Muscle layer of duodenum (tissue), 2 donors: ENCODE data around the gene TPSD1.

Experiments used
- H3K27ac ChIP-seq: one replicate; pipeline ENCODE4 v1.7.0; 2013; ENCODE audit warnings: mild to moderate bottlenecking, low read length
- H3K27me3 ChIP-seq: one replicate; pipeline ENCODE4 v1.7.0; 2013; ENCODE audit warnings: low read depth, mild to moderate bottlenecking, control low read depth, low read length
- H3K36me3 ChIP-seq, 2 donors: one replicate each; pipeline ENCODE4 v1.7.0; 2013; ENCODE audit warnings: low read length in 2 of 2, control low read depth in 1 of 2, mild to moderate bottlenecking in 1 of 2; ENCODE audit not compliant: insufficient read depth in 2 of 2, control insufficient read depth in 1 of 2
- H3K4me1 ChIP-seq, 2 donors: one replicate each; pipeline ENCODE4 v1.7.0; 2013; ENCODE audit warnings: low read length in 2 of 2, mild to moderate bottlenecking in 2 of 2, control low read depth in 1 of 2, moderate library complexity in 1 of 2; ENCODE audit not compliant: insufficient read depth in 2 of 2, control insufficient read depth in 1 of 2
- H3K4me3 ChIP-seq, 2 donors: one replicate each; pipeline ENCODE4 v1.7.0; 2013; ENCODE audit warnings: low read length in 2 of 2, low read depth in 1 of 2, mild to moderate bottlenecking in 1 of 2
- H3K9me3 ChIP-seq, 2 donors: one replicate each; pipeline ENCODE4 v1.7.0; 2013; ENCODE audit warnings: low read length in 2 of 2, control low read depth in 1 of 2, mild to moderate bottlenecking in 1 of 2; ENCODE audit not compliant: control insufficient read depth in 1 of 2
- donor health status: healthy.

The TPSD1 gene

GRCh38 chr16:1258906-1259759 is 3.3 kb downstream of the TPSD1 start:
- Histone ChIP-seq H3K4me1 (no peaks in the 10 kb centered on the region), H3K27me3 (peaks cover 10% of the 10 kb centered on the region), H3K36me3 (no peaks in the 10 kb centered on the region), H3K9me3 (no peaks in the 10 kb centered on the region), H3K4me3 (no peak overlapping the region), H3K27ac (no peak overlapping the region)

- Histone ChIP-seq H3K9me3 (no peaks in the 10 kb centered on the region), H3K36me3 (no peaks in the 10 kb centered on the region), H3K27ac (no peak overlapping the region), H3K4me1 (no peaks in the 10 kb centered on the region), H3K4me3 (no peak overlapping the region), H3K27me3 (peaks cover 10% of the 10 kb centered on the region)
Measured at GRCh38 chr16:1259760-1260068, 3.8 kb downstream of the TPSD1 start.

GRCh38 chr16:1260101-1260680 is 4.3 kb downstream of the TPSD1 start:
- Histone ChIP-seq H3K27me3 (peaks cover 10% of the 10 kb centered on the region), H3K9me3 (no peaks in the 10 kb centered on the region), H3K36me3 (no peaks in the 10 kb centered on the region)

GRCh38 chr16:1261131-1261892 is 5.4 kb downstream of the TPSD1 start:
- Histone ChIP-seq H3K27ac (no peak overlapping the region), H3K27me3 (peaks cover 10% of the 10 kb centered on the region), H3K4me3 (no peak overlapping the region), H3K9me3 (no peaks in the 10 kb centered on the region), H3K4me1 (no peaks in the 10 kb centered on the region), H3K36me3 (no peaks in the 10 kb centered on the region)

More at GRCh38 chr16:1260101-1260680, 4.3 kb downstream of the TPSD1 start:
- H3K4me1 ChIP-seq: no peaks in the 10 kb centered on the region
- no peak overlapping the region for H3K27ac ChIP-seq
- no peak overlapping the region for H3K4me3 ChIP-seq

- H3K9me3 ChIP-seq: peaks cover 0 to 3% of the 10 kb centered on the region in 2 donors
- H3K27me3 ChIP-seq: peaks cover 10% of the 10 kb centered on the region
- H3K4me3 ChIP-seq: no peak overlapping the region
Measured at GRCh38 chr16:1262210-1262845, 6.5 kb downstream of the TPSD1 start.

GRCh38 chr16:1262846-1263221 is 7.0 kb downstream of the TPSD1 start:
- Histone ChIP-seq H3K27me3 (peaks cover 10% of the 10 kb centered on the region), H3K4me1 (no peaks in the 10 kb centered on the region), H3K36me3 (no peaks in the 10 kb centered on the region), H3K4me3 (no peak overlapping the region), H3K27ac (no peak overlapping the region), H3K9me3 (peaks cover 0 to 3% of the 10 kb centered on the region in 2 donors)

More at GRCh38 chr16:1262210-1262845, 6.5 kb downstream of the TPSD1 start:
- H3K4me1 ChIP-seq: no peaks in the 10 kb centered on the region
- H3K27ac ChIP-seq: no peak overlapping the region
- no peaks in the 10 kb centered on the region for H3K36me3 ChIP-seq

- Histone ChIP-seq H3K9me3 (peaks cover 0 to 3% of the 10 kb centered on the region in 2 donors), H3K27ac (no peak overlapping the region), H3K4me3 (no peak overlapping the region), H3K27me3 (peaks cover 10% of the 10 kb centered on the region), H3K36me3 (no peaks in the 10 kb centered on the region), H3K4me1 (no peaks in the 10 kb centered on the region)
Measured at GRCh38 chr16:1263591-1264344, 7.9 kb downstream of the TPSD1 start.

GRCh38 chr16:1264345-1265089 is 8.6 kb downstream of the TPSD1 start:
- H3K9me3 ChIP-seq: peaks cover 0 to 3% of the 10 kb centered on the region in 2 donors
- H3K27ac ChIP-seq: no peak overlapping the region
- no peak overlapping the region for H3K4me3 ChIP-seq
- H3K27me3 ChIP-seq: peaks cover 7% of the 10 kb centered on the region
- no peaks in the 10 kb centered on the region for H3K36me3 ChIP-seq
- no peaks in the 10 kb centered on the region for H3K4me1 ChIP-seq

- H3K27me3 ChIP-seq: peaks cover under 1% of the 10 kb centered on the region
- H3K9me3 ChIP-seq: peaks cover 0 to 3% of the 10 kb centered on the region in 2 donors
- no peaks in the 10 kb centered on the region for H3K36me3 ChIP-seq
- H3K4me3 ChIP-seq: no peak overlapping the region
- H3K27ac ChIP-seq: no peak overlapping the region
- no peaks in the 10 kb centered on the region for H3K4me1 ChIP-seq
Measured at GRCh38 chr16:1265090-1265630, 9.3 kb downstream of the TPSD1 start.

- Histone ChIP-seq H3K36me3 (no peaks in the 10 kb centered on the region), H3K27me3 (no peaks in the 10 kb centered on the region), H3K9me3 (peaks cover 0 to 3% of the 10 kb centered on the region in 2 donors), H3K4me3 (no peak overlapping the region), H3K4me1 (no peaks in the 10 kb centered on the region), H3K27ac (no peak overlapping the region)
Measured at GRCh38 chr16:1265826-1266225, 10.0 kb downstream of the TPSD1 start.
